Esophagus (tissue), 2 donors: ENCODE results near the gene EPHB1. TPM values are rescaled to one million over a fixed set of nuclear protein-coding genes. Genes with fewer than 3 reads are reported as not detected.

Source experiments
- H3K27ac ChIP-seq, 2 donors: one replicate each; pipeline ENCODE4 v1.5.1; 2013; ENCODE audit warnings: low read depth in 2 of 2, mild to moderate bottlenecking in 2 of 2, inconsistent platforms in 1 of 2, low read length in 1 of 2, moderate library complexity in 1 of 2
- H3K27me3 ChIP-seq, 2 donors: one replicate each; pipeline ENCODE4 v1.6.1; 2013; ENCODE audit warnings: low read length in 2 of 2, control low read depth in 1 of 2, mild to moderate bottlenecking in 1 of 2; ENCODE audit not compliant: insufficient read depth in 2 of 2, control insufficient read depth in 1 of 2
- H3K36me3 ChIP-seq, 2 donors: one replicate each; pipeline ENCODE4 v1.6.1; 2013; ENCODE audit warnings: low read length in 1 of 2; ENCODE audit not compliant: control insufficient read depth in 2 of 2, insufficient read depth in 2 of 2
- H3K4me1 ChIP-seq, 2 donors: one replicate each; pipeline ENCODE4 v1.6.1; 2013; ENCODE audit warnings: low read length in 1 of 2; ENCODE audit not compliant: control insufficient read depth in 2 of 2, insufficient read depth in 2 of 2
- H3K4me3 ChIP-seq, 2 donors: one replicate each; pipeline ENCODE4 v1.5.1; 2013; ENCODE audit warnings: low read length in 2 of 2, mild to moderate bottlenecking in 2 of 2, low read depth in 1 of 2, moderate library complexity in 1 of 2
- H3K9me3 ChIP-seq, 2 donors: one replicate each; pipeline ENCODE4 v1.6.1; 2013; ENCODE audit warnings: mild to moderate bottlenecking in 2 of 2, low read depth in 1 of 2, low read length in 1 of 2, moderate library complexity in 1 of 2; ENCODE audit not compliant: control insufficient read depth in 2 of 2, insufficient read depth in 1 of 2
- WGBS, 2 donors: extraction: QIAGEN DNeasy Blood & Tissue Kit; methylation state at CpG; one replicate each; pipeline ENCODE4 v1.1.7; 2013; 5-methylcytosine and 5-hydroxymethylcytosine counted together
- polyA plus RNA-seq, 2 donors: library from polyadenylated mRNA; stranded (reverse); fragments of 200-250 nt; gene quantifications; one replicate each; pipeline ENCODE4 v1.2.3, GENCODE V29; 2013
- donor health status: healthy with polysubstance abuse.
- donor health status: Bipolar disorder and iron deficiency.

EPHB1 gene
- polyA plus RNA-seq, 2 donors, result 0.04 to 0.38 TPM

DNA sequence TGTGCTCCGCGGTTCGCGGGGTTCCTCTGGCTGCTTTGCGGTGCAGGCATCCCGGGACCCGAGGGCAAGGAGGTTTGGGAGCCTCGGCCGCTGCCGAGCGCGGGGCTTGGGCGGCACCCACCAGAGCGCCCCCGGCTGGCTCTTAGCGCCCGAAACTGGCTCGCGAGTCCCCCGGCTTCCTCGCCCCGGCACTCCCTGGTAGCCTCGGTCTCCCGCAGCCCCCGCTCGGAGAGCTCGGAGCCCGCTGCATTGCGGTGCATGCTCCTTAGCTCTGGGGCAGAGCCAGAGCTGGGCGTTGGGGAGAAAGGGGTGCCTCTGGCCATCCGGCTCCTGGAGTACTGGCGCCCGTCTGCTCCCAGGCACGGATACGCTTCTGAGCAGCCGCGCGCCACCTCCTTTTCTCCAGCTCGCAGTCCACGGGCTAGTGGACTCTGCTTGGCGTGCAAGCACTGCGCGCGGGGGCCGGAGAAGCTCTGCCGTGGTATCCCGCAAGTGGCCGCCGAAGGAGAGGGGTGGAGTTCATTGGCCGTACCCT is 753 bp downstream of the EPHB1 start:
- Histone ChIP-seq H3K27ac (peak overlapping the region in 1 of 2 donors; percentile 15), H3K27me3 (peaks cover 0 to 15% of the 10 kb centered on the region in 2 donors), H3K9me3 (peaks cover 0 to 3% of the 10 kb centered on the region in 2 donors)

DNA sequence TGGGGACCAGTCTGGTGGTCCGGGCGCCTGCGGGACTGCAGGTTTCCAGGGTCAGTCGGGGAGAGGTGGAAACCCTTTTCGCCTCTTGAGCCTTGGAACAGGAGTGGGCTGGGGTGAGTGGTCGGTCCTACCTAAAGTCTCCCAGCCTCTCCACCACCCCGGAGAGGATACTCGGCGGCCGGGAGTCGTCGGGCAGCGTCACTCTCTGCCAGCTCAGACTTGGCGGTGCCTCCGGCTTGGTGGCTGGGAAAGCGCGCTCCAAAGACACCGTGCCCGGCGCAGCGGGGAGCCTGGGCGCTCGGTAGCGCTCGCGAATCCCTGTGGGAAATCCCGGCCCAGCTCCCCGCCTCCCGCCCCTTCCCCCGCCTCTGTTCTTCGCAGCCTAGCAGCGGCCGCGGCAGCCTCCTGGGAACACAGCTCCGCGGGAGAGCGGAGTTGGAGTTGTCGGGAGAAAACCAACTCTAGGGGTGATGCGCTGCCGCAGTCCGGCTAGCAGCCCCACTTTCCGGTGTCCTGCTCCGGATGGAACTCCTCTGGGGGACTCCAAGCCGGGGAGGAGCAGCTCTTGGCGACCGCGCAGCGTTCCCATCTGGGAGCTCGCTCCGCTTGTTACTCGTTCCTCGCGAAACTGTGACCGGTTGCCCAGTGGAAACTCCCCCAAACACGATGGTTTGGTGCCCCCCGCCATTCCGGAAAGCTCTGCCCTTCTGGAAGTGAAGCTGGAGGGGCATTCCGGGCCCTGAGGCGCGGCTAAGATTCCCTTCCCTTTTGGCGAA is 1.4 kb downstream of the EPHB1 start:
- Histone ChIP-seq H3K4me1 (peaks cover 6 to 10% of the 10 kb centered on the region in 2 donors), H3K4me3 (peak overlapping the region; percentile 53 to 56), H3K36me3 (no peaks in the 10 kb centered on the region), H3K27me3 (peaks cover 0 to 15% of the 10 kb centered on the region in 2 donors), H3K27ac (peak overlapping the region in 1 of 2 donors; percentile 15), H3K9me3 (peaks cover 0 to 3% of the 10 kb centered on the region in 2 donors)
- 1% methylated on average over 56 to 61 of the region's 61 CpGs for WGBS, 2 donors

More for the DNA sequence above, 753 bp downstream of the EPHB1 start:
- Histone ChIP-seq H3K4me3 (peak overlapping the region; percentile 53 to 56), H3K4me1 (peaks cover 6 to 10% of the 10 kb centered on the region in 2 donors), H3K36me3 (no peaks in the 10 kb centered on the region)
- WGBS, 2 donors, result 1% methylated on average over 50 of the region's 50 CpGs

GRCh38 chr3:134797057-134797740 is 2.1 kb downstream of the EPHB1 start:
- Histone ChIP-seq H3K9me3 (peaks cover 0 to 3% of the 10 kb centered on the region in 2 donors), H3K4me3 (peak overlapping the region in 1 of 2 donors; percentile 56), H3K27ac (peak overlapping the region in 1 of 2 donors; percentile 15), H3K36me3 (no peaks in the 10 kb centered on the region), H3K27me3 (peaks cover 0 to 15% of the 10 kb centered on the region in 2 donors), H3K4me1 (peaks cover 6 to 10% of the 10 kb centered on the region in 2 donors)
- WGBS, 2 donors, result 12 to 14% methylated on average over 33 of the region's 33 CpGs

GRCh38 chr3:134797741-134798451 is 2.8 kb downstream of the EPHB1 start:
- peak overlapping the region in 1 of 2 donors; percentile 34 for H3K27ac ChIP-seq

DNA sequence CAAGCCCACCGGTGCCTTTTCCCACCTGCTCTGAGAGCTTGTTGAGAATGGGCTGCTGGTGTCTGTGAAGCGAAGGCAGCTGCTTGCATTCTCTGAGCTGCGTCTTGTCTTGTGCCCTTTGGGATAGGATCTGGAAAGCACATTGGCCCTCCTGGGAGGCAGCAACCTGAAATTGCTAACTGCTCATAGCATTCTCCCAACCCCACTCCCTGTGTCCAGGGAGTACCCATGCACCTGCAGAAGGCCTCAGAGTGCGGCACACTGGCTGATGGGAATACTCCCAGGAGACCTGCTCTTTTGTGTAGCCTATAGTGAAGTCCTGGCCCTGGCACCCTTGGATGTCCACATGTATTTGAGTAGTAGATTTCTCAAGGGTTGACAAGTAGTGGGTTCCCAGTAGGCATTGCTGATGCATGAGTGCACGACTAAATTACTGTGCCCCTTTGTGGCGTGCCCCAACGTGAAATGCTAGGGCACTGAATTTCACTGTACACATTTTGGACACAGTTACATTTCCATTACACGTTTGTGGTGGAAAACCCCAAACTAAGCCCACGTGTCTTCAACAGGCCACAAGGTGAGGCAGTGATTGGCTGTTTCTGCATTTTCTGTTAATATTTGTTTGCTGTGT is 3.7 kb downstream of the EPHB1 start:
- H3K27me3 ChIP-seq, result peaks cover 0 to 15% of the 10 kb centered on the region in 2 donors
- WGBS, 2 donors, result 65 to 69% methylated on average over 9 of the region's 9 CpGs
- H3K27ac ChIP-seq, result peak overlapping the region in 1 of 2 donors; percentile 26
- no peak overlapping the region for H3K4me3 ChIP-seq
- peaks cover 6 to 10% of the 10 kb centered on the region in 2 donors for H3K4me1 ChIP-seq
- H3K9me3 ChIP-seq, result no peaks in the 10 kb centered on the region
- H3K36me3 ChIP-seq, result no peaks in the 10 kb centered on the region

More at GRCh38 chr3:134797741-134798451, 2.8 kb downstream of the EPHB1 start:
- Histone ChIP-seq H3K4me3 (no peak overlapping the region), H3K4me1 (peaks cover 6 to 10% of the 10 kb centered on the region in 2 donors), H3K9me3 (peaks cover 0 to 3% of the 10 kb centered on the region in 2 donors), H3K36me3 (no peaks in the 10 kb centered on the region), H3K27me3 (peaks cover 0 to 15% of the 10 kb centered on the region in 2 donors)
- 51 to 58% methylated on average over 13 of the region's 13 CpGs for WGBS, 2 donors

- Histone ChIP-seq H3K4me3 (no peak overlapping the region), H3K27me3 (peaks cover 0 to 15% of the 10 kb centered on the region in 2 donors), H3K9me3 (no peaks in the 10 kb centered on the region), H3K27ac (no peak overlapping the region), H3K36me3 (no peaks in the 10 kb centered on the region), H3K4me1 (peaks cover 6 to 10% of the 10 kb centered on the region in 2 donors)
- 52 to 59% methylated on average over 6 of the region's 6 CpGs for WGBS, 2 donors
These were observed 4.3 kb downstream of the EPHB1 start for GRCh38 chr3:134799393-134799792.

GRCh38 chr3:134801204-134801958 is 6.3 kb downstream of the EPHB1 start:
- Histone ChIP-seq H3K4me3 (no peak overlapping the region), H3K36me3 (no peaks in the 10 kb centered on the region)

GRCh38 chr3:134802428-134803050 is 7.5 kb downstream of the EPHB1 start:
- Histone ChIP-seq H3K36me3 (no peaks in the 10 kb centered on the region), H3K27ac (no peak overlapping the region), H3K4me3 (no peak overlapping the region), H3K27me3 (peaks cover 0 to 6% of the 10 kb centered on the region in 2 donors), H3K9me3 (no peaks in the 10 kb centered on the region), H3K4me1 (no peaks in the 10 kb centered on the region)
- 43 to 69% methylated on average over 2 of the region's 2 CpGs for WGBS, 2 donors

More at GRCh38 chr3:134801204-134801958, 6.3 kb downstream of the EPHB1 start:
- Histone ChIP-seq H3K27ac (no peak overlapping the region), H3K9me3 (no peaks in the 10 kb centered on the region), H3K4me1 (peaks cover 0 to 2% of the 10 kb centered on the region in 2 donors), H3K27me3 (peaks cover 0 to 11% of the 10 kb centered on the region in 2 donors)
- WGBS, 2 donors, result 89 to 90% methylated on average over 6 of the region's 6 CpGs
